ENCODE measurements around the gene CES2. TPM values are rescaled to one million over a fixed set of nuclear protein-coding genes. Genes with fewer than 3 reads are reported as not detected.
A peak's percentile ranks its signal among the peaks of the same experiment; 100 is the strongest.
"Not testable (repeated sequence)": the region's sequence is repeated elsewhere in the genome, so short reads cannot be mapped to it uniquely, and the experiment has no call there.

The CES2 gene
- total RNA-seq, 4 donors from 2014 or later, result 25.1 to 34.3 (median 28.1) TPM

DNA sequence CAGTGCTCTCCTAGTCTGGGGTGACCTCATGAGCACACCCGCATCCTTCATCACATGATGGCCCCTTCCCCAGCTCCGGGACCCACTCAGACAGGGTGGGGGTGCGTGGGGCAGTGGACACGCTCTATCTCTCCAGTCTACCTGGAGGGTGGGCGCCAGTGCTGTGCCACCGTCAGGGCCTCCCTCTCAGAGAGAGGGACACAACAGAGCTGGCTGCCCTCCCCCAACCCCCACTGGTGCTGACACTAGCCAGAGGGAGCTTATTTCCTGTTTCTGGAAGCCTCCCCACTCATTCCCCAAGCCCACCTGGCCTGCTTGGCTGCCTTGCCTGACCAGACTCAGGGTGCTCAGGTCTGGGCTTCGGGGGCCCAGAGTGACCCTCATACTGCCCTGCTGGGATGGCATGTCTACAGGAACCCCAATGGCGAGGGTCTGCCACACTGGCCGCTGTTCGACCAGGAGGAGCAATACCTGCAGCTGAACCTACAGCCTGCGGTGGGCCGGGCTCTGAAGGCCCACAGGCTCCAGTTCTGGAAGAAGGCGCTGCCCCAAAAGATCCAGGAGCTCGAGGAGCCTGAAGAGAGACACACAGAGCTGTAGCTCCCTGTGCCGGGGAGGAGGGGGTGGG is 8.2 kb downstream of the CES2 start:
- DNase-seq (ENCODE audit: low spot score), result no peak
- ATAC-seq (ENCODE audit: low FRiP score), result no peak
- TF ChIP-seq, protein P1, sequence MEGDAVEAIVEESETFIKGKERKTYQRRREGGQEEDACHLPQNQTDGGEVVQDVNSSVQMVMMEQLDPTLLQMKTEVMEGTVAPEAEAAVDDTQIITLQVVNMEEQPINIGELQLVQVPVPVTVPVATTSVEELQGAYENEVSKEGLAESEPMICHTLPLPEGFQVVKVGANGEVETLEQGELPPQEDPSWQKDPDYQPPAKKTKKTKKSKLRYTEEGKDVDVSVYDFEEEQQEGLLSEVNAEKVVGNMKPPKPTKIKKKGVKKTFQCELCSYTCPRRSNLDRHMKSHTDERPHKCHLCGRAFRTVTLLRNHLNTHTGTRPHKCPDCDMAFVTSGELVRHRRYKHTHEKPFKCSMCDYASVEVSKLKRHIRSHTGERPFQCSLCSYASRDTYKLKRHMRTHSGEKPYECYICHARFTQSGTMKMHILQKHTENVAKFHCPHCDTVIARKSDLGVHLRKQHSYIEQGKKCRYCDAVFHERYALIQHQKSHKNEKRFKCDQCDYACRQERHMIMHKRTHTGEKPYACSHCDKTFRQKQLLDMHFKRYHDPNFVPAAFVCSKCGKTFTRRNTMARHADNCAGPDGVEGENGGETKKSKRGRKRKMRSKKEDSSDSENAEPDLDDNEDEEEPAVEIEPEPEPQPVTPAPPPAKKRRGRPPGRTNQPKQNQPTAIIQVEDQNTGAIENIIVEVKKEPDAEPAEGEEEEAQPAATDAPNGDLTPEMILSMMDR (IDR thresholded peaks at IDR 0.05), result no peak

DNA sequence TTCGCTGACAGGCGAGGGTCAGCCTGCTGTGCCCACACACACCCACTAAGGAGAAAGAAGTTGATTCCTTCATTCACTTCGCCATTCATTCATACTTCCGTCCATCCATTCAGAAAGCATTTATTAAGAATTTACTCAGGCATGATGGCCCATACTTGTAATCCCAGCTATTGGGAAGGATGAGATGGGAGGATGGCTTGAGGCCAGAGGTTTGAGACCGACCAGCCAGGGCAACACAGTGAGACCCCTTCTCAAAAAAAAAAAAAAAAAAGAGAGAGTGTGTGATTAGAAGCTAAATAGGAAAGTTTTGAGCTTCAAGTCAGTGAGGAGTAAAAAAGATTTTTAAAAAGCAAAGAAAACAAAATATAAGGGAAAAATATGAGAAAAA is 8.7 kb downstream of the CES2 start:
- no peak for DNase-seq (ENCODE audit: low spot score)
- no peak for ATAC-seq (ENCODE audit: low FRiP score)
- TF ChIP-seq, protein P1 (IDR thresholded peaks at IDR 0.05), result no peak

DNA sequence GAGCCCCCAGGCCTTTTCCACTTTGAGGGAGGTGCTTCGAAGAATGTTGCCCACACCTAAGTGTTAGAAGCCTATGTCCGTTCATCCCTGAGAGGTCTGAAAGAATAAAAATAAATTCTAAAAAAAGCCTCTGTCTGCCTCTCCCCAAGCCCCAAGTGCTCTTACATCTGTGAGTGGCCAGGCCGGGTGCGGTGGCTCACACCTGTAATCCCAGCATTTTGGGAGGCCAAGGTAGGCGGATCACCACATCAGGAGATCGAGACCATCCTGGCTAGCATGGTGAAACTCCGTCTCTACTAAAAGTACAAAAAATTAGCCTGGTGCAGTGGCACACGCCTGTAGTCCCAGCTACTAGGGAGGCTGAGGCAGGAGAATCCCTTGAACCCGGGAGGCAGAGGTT is 9.7 kb downstream of the CES2 start:
- not testable (repeated sequence) for ATAC-seq (ENCODE audit: low FRiP score); DNase-seq (ENCODE audit: low spot score)

DNA sequence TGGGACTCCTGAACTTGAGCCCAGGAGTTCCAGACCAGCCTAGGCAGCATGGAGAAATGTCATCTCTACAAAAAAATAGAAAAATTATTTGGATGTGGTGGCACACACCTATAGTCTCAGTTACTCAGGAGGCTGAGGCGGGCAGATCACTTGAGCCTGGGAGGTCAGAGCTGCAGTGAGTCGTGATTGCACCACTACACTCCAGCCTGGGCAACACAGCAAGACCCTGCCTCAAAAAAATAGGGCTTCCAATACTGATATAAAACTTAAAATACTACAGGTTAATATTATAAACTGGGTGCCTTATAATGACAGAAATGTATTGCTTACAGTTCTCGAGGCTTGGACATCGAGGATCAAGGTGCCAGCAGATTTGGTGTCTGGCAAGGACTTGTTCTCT is 10.6 kb downstream of the CES2 start:
- ATAC-seq (ENCODE audit: low FRiP score) (no peak), DNase-seq (ENCODE audit: low spot score) (no peak)
- TF ChIP-seq, protein P1 (IDR thresholded peaks at IDR 0.05), result no peak

DNA sequence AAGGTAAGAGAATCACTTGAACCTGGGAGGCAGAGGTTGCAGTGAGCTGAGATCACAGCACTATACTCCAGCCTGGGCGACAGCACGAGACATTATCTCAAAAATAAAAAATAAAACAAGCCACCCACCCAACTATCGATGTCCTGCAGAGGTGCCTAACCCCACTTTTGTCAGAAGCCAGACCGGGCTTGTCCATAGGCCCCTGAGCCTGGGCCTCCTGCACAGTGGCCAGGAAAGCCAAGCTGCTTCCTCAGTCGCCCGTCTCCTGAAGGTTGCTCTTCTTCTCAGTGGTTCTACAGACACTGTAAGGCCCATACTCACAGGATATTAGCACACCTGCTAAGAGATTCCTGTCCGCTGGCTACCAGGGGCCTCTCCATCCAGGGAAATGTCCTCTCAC is 11.2 kb downstream of the CES2 start:
- DNase-seq (ENCODE audit: low spot score) (no peak), ATAC-seq (ENCODE audit: low FRiP score) (no peak)

DNA sequence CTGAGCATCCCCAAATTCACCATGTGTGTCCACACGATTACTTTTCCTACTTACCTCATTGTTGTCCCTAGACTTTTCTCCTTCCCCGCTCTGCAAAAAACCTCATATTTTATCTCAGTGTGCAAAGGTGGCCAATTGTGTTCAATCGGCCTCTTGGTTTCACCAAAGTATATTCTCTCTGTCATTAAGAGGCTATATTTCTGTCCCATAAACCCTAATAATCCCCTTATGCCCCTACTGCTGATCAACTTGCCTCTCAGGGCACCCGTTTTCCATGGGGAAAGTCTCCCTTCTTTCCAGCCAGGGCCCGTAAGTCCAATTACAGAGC is 11.6 kb downstream of the CES2 start:
- TF ChIP-seq, protein P1 (IDR thresholded peaks at IDR 0.05), result peak in 1 of 3 donors; percentile 37
- no peak for DNase-seq (ENCODE audit: low spot score)
- no peak for ATAC-seq (ENCODE audit: low FRiP score)

More for the DNA sequence above, 11.2 kb downstream of the CES2 start:
- TF ChIP-seq, protein P1 (IDR thresholded peaks at IDR 0.05), result no peak

DNA sequence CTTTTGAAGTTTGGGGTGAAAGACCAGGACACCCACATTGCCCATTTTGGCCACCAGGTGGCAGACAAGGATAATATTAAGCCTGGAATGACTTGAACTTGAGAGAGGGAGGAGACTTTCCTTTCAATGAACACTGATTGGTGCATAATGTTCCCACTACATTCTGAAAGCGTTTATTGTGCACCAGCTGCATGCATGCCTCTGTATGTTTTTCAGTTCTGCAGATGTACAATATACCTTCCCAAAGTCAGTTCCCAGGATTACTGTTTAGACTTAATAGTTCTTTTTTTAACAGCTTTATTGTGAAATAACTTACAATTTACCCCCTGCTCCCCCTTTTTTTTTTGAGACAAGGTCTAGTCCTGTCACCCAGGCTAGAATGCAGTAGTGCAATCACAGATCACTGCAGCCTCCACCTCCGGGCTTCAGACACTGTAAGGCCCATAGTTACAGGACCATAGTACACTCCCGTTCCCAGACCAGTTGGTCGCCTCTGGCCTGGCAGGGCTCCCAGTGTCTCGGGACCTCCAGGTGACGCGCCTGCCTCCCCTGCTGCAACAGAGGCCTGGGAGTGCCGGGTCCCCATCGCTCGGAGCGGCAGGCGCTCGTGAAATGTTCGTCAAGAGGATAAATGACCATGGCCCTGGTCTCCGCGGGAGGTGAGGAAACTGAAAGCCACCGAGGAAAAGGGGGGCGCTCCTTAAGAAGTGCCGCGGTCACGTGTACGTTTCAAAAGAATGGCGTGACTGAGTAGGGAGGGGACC is 12.2 kb downstream of the CES2 start:
- ATAC-seq (ENCODE audit: low FRiP score), result peak; percentile 61
- DNase-seq (ENCODE audit: low spot score), result peak; percentile 98
- TF ChIP-seq, protein P1 (IDR thresholded peaks at IDR 0.05), result peak in 1 of 3 donors; percentile 45
